Panc1 (cell line): Measurements from ENCODE around the gene SULT1E1.

Source experiments
- POLR2AphosphoS5 ChIP-seq: IDR thresholded peaks from 2 replicates; pipeline ENCODE4 v1.6.1; 2012; ENCODE audit warnings: mild to moderate bottlenecking, low read depth, low read length, moderate library complexity
- TF ChIP-seq, protein P1 (sequence below): fragments of 450-650 bp; IDR thresholded peaks from 2 replicates; pipeline ENCODE4 v1.5.1; 2017; ENCODE audit warnings: mild to moderate bottlenecking
- TF ChIP-seq, protein P2 (sequence below), 2 experiments: IDR thresholded peaks; 2 replicates each; pipeline ENCODE4 v1.6.1; 2011 to 2012; ENCODE audit warnings: low read depth in 2 of 2, control low read depth in 1 of 2, low read length in 1 of 2, mild to moderate bottlenecking in 1 of 2, moderate library complexity in 1 of 2; ENCODE audit not compliant: insufficient read depth in 1 of 2

GRCh38 chr4:69876071-69876470 is 16.1 kb upstream of the SULT1E1 start:
- TF ChIP-seq, protein P1, sequence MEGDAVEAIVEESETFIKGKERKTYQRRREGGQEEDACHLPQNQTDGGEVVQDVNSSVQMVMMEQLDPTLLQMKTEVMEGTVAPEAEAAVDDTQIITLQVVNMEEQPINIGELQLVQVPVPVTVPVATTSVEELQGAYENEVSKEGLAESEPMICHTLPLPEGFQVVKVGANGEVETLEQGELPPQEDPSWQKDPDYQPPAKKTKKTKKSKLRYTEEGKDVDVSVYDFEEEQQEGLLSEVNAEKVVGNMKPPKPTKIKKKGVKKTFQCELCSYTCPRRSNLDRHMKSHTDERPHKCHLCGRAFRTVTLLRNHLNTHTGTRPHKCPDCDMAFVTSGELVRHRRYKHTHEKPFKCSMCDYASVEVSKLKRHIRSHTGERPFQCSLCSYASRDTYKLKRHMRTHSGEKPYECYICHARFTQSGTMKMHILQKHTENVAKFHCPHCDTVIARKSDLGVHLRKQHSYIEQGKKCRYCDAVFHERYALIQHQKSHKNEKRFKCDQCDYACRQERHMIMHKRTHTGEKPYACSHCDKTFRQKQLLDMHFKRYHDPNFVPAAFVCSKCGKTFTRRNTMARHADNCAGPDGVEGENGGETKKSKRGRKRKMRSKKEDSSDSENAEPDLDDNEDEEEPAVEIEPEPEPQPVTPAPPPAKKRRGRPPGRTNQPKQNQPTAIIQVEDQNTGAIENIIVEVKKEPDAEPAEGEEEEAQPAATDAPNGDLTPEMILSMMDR: no peak
- TF ChIP-seq POLR2AphosphoS5: no peak
- TF ChIP-seq, protein P2, sequence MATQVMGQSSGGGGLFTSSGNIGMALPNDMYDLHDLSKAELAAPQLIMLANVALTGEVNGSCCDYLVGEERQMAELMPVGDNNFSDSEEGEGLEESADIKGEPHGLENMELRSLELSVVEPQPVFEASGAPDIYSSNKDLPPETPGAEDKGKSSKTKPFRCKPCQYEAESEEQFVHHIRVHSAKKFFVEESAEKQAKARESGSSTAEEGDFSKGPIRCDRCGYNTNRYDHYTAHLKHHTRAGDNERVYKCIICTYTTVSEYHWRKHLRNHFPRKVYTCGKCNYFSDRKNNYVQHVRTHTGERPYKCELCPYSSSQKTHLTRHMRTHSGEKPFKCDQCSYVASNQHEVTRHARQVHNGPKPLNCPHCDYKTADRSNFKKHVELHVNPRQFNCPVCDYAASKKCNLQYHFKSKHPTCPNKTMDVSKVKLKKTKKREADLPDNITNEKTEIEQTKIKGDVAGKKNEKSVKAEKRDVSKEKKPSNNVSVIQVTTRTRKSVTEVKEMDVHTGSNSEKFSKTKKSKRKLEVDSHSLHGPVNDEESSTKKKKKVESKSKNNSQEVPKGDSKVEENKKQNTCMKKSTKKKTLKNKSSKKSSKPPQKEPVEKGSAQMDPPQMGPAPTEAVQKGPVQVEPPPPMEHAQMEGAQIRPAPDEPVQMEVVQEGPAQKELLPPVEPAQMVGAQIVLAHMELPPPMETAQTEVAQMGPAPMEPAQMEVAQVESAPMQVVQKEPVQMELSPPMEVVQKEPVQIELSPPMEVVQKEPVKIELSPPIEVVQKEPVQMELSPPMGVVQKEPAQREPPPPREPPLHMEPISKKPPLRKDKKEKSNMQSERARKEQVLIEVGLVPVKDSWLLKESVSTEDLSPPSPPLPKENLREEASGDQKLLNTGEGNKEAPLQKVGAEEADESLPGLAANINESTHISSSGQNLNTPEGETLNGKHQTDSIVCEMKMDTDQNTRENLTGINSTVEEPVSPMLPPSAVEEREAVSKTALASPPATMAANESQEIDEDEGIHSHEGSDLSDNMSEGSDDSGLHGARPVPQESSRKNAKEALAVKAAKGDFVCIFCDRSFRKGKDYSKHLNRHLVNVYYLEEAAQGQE (IDR thresholded peaks at IDR 0.05; ENCODE audit: insufficient read depth in 1 of 2, low read depth in 2 of 2, low read length in 1 of 2): no peak
